ENCODE data around the gene ZNF407.

- TF ChIP-seq, protein P1, sequence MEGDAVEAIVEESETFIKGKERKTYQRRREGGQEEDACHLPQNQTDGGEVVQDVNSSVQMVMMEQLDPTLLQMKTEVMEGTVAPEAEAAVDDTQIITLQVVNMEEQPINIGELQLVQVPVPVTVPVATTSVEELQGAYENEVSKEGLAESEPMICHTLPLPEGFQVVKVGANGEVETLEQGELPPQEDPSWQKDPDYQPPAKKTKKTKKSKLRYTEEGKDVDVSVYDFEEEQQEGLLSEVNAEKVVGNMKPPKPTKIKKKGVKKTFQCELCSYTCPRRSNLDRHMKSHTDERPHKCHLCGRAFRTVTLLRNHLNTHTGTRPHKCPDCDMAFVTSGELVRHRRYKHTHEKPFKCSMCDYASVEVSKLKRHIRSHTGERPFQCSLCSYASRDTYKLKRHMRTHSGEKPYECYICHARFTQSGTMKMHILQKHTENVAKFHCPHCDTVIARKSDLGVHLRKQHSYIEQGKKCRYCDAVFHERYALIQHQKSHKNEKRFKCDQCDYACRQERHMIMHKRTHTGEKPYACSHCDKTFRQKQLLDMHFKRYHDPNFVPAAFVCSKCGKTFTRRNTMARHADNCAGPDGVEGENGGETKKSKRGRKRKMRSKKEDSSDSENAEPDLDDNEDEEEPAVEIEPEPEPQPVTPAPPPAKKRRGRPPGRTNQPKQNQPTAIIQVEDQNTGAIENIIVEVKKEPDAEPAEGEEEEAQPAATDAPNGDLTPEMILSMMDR (IDR thresholded peaks at IDR 0.05), result no peak
- TF ChIP-seq EZH2 (IDR thresholded peaks at IDR 0.05), result no peak
Observed at GRCh38 chr18:75044296-75044695, 446.6 kb downstream of the ZNF407 start.

Measured in neural progenitor cell (in vitro differentiated cells).